Neural cell (in vitro differentiated cells): Measurements from ENCODE around the gene AGO4.

Experiments used
- CTCF ChIP-seq: fragments of 450-650 bp; IDR thresholded peaks from 2 replicates; pipeline ENCODE4 v1.5.1; 2014; ENCODE audit warnings: antibody characterized with exemption, mild to moderate bottlenecking, moderate library complexity; ENCODE audit not compliant: poor library complexity, severe bottlenecking
- EP300 ChIP-seq: fragments of 450-650 bp; conservative IDR thresholded peaks from 2 replicates; pipeline ENCODE4 v1.6.1; 2014; ENCODE audit warnings: antibody characterized with exemption, mild to moderate bottlenecking, moderate library complexity; ENCODE audit not compliant: poor library complexity, severe bottlenecking
- EZH2 ChIP-seq: fragments of 200-600, 300-800 bp; shearing (Covaris generic), sonication (generic); IDR thresholded peaks from 2 replicates; pipeline ENCODE4 v1.6.1; 2014; ENCODE audit warnings: antibody characterized with exemption, low read length, borderline replicate concordance, mild to moderate bottlenecking; ENCODE audit not compliant: insufficient read depth, poor library complexity, severe bottlenecking
- MXI1 ChIP-seq: fragments of 450-650 bp; conservative IDR thresholded peaks from 2 replicates; pipeline ENCODE4 v1.6.1; 2014; ENCODE audit warnings: antibody characterized with exemption, mild to moderate bottlenecking; ENCODE audit not compliant: poor library complexity, severe bottlenecking
- POLR2AphosphoS5 ChIP-seq: IDR thresholded peaks from 2 replicates; pipeline ENCODE4 v1.6.1; 2012
- RAD21 ChIP-seq: fragments of 450-650 bp; conservative IDR thresholded peaks from 2 replicates; pipeline ENCODE4 v1.6.1; 2014; ENCODE audit warnings: antibody characterized with exemption, mild to moderate bottlenecking, moderate library complexity
- REST ChIP-seq: IDR thresholded peaks from 2 replicates; pipeline ENCODE4 v1.6.1; 2012; ENCODE audit warnings: borderline replicate concordance
- SMC3 ChIP-seq: fragments of 450-650 bp; conservative IDR thresholded peaks from 2 replicates; pipeline ENCODE4 v1.6.1; 2014; ENCODE audit warnings: antibody characterized with exemption, mild to moderate bottlenecking, moderate library complexity; ENCODE audit not compliant: poor library complexity
- TAF1 ChIP-seq: IDR thresholded peaks from 2 replicates; pipeline ENCODE4 v1.6.1; 2012; ENCODE audit warnings: low read depth

DNA sequence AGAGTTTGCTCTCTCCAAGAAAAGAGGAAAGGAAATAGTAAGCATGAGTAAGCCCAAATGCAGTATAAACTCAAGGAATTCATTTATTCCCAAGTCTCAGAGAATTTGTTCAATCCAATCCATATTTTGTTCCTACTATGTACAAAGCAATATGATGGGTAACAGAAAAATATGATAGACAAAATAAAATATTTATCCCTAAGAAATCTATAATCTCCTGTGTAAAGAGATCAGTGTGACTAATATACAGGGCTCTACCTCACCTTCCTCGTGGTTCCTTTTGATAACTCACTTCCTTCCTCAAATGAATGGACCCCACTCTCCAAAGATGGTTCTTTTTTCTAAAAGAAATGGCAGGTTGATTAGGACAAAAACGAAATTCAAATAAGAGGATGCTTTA lies 45.7 kb upstream of the AGO4 start:
- TF ChIP-seq CTCF = no peak
- no peak for TF ChIP-seq TAF1
- TF ChIP-seq SMC3 = no peak
- no peak for TF ChIP-seq EZH2
- no peak for TF ChIP-seq REST
- TF ChIP-seq EP300 = no peak
- no peak for TF ChIP-seq POLR2AphosphoS5
- TF ChIP-seq RAD21 = no peak
- TF ChIP-seq MXI1 = no peak
